Caco-2 (cell line): ENCODE measurements around the gene ADARB1. TPM values are rescaled to one million over a fixed set of nuclear protein-coding genes. Genes with fewer than 3 reads are reported as not detected.

Experiments
- BruUV-seq: library from RNA; stranded (reverse); fragments of 400-500 nt; replicated peaks from 2 replicates; lab custom pipeline; 2021; lab: Mats Ljungman, UMichigan
- CTCF ChIA-PET: fragments of 300-600 bp; sonication (Branson Sonifier 250); formaldehyde crosslinking; loops from one replicate; lab custom pipeline; 2022; ENCODE audit warnings: antibody characterized with exemption; lab: Charles Lee
- POLR2A ChIA-PET: fragments of 300-600 bp; sonication (Branson Sonifier 250); formaldehyde crosslinking; loops from one replicate; lab custom pipeline; 2022; ENCODE audit warnings: antibody characterized with exemption; lab: Charles Lee
- DNase-seq, 2 experiments: peaks; one replicate each; pipeline versions ENCODE4 v3.0.0 to v3.0.0-alpha.2; 2020 to 2022
- H3K27me3 ChIP-seq: replicated peaks from 2 replicates; pipeline ENCODE4 v1.6.0; 2011; ENCODE audit warnings: low read length; ENCODE audit not compliant: control insufficient read depth, insufficient read depth
- H3K36me3 ChIP-seq: 2 replicates; pipeline ENCODE4 v1.5.1; 2011; ENCODE audit warnings: low read length; ENCODE audit not compliant: control insufficient read depth, insufficient read depth
- H3K4me1 ChIP-seq: fragments of 250-450 bp; sonication (Bioruptor Pico); 2 replicates; pipeline ENCODE4 v1.5.1; 2020; ENCODE audit warnings: mild to moderate bottlenecking
- H3K4me3 ChIP-seq: 2 replicates; pipeline ENCODE4 v1.5.1; 2011; ENCODE audit warnings: low read depth, mild to moderate bottlenecking, control low read depth, low read length
- H3K9me3 ChIP-seq: fragments of 250-450 bp; sonication (Bioruptor Pico); 2 replicates; pipeline ENCODE4 v1.5.1; 2020; ENCODE audit warnings: mild to moderate bottlenecking, moderate library complexity
- H3K27ac Mint-ChIP-seq: one replicate; pipeline ENCODE4 v1.8.0; 2022; ENCODE audit warnings: mixed read lengths; ENCODE audit not compliant: unreplicated experiment
- H3K27me3 Mint-ChIP-seq: one replicate; pipeline ENCODE4 v1.8.0; 2022; ENCODE audit warnings: mixed read lengths; ENCODE audit not compliant: insufficient read depth, unreplicated experiment
- H3K36me3 Mint-ChIP-seq: one replicate; pipeline ENCODE4 v1.8.0; 2022; ENCODE audit warnings: mild to moderate bottlenecking, mixed read lengths; ENCODE audit not compliant: insufficient read depth, unreplicated experiment
- H3K4me1 Mint-ChIP-seq: one replicate; pipeline ENCODE4 v1.8.0; 2022; ENCODE audit warnings: low read depth, mixed read lengths; ENCODE audit not compliant: unreplicated experiment
- H3K4me3 Mint-ChIP-seq: one replicate; pipeline ENCODE4 v1.8.0; 2022; ENCODE audit warnings: mild to moderate bottlenecking, moderate library complexity, mixed read lengths; ENCODE audit not compliant: unreplicated experiment
- H3K9me3 Mint-ChIP-seq: one replicate; pipeline ENCODE4 v1.8.0; 2022; ENCODE audit warnings: mixed read lengths; ENCODE audit not compliant: unreplicated experiment
- intact Hi-C: fragments of 100-400 bp; cut with micrococcal nuclease; formaldehyde crosslinking; loops from one replicate; pipeline ENCODE4 v1.10.0; 2022; ENCODE audit not compliant: unreplicated experiment
- total RNA-seq: library from RNA; stranded (reverse); gene quantifications from 2 replicates; pipeline ENCODE4 v1.2.3, GENCODE V29; 2022
- TF ChIP-seq, protein P1 (sequence below), 2 experiments: fragments of 200-600 bp in 1 of 2; IDR thresholded peaks; 1 replicate in 1 of 2; 2 replicates in 1 of 2; pipeline versions ENCODE4 v1.5.1 to v1.8.0; 2011 to 2022; ENCODE audit warnings: antibody characterized with exemption in 1 of 2, control low read depth in 1 of 2, inconsistent platforms in 1 of 2, low read depth in 1 of 2, low read length in 1 of 2, mild to moderate bottlenecking in 1 of 2, moderate library complexity in 1 of 2; ENCODE audit not compliant: insufficient read depth in 1 of 2, severe bottlenecking in 1 of 2, unreplicated experiment in 1 of 2

Gene ADARB1
- total RNA-seq, 1 experiment from 2014 or later, result 25.4 TPM

DNA sequence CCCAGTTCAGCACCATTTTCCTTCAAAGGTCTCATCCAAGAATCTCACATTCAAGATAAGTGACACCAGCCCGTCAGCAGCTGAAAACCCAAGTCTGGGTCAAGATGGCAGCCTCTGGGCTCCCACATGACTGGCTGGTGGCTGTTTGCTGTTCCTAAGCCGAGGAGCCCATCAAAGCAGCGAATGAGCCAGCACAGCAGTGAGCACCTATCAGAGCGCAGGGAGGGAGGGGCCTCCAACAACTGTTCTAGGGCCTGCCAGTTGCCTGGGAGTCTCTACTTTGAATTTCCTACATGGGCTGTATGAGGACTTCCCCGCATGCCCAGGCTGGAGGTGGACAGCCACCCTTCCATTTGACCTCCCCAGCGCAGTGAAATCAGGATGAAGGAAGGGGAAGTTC, 102.7 kb downstream of the ADARB1 start:
- intact Hi-C loops, result no loop called here
- no TSS peak for BruUV-seq
- Mint-ChIP-seq H3K36me3 (peaks cover 9% of the 10 kb centered on the region), H3K9me3 (no peaks in the 10 kb centered on the region), H3K27me3 (no peaks in the 10 kb centered on the region), H3K4me1 (no peaks in the 10 kb centered on the region), H3K4me3 (no peak overlapping the region), H3K27ac (no peak overlapping the region)
- ChIA-PET CTCF (no interaction called here), POLR2A (no interaction called here)
- Histone ChIP-seq H3K27me3 (no peaks in the 10 kb centered on the region), H3K9me3 (no peaks in the 10 kb centered on the region), H3K4me3 (no peak overlapping the region), H3K36me3 (no peaks in the 10 kb centered on the region), H3K4me1 (no peaks in the 10 kb centered on the region)
- TF ChIP-seq, protein P1, sequence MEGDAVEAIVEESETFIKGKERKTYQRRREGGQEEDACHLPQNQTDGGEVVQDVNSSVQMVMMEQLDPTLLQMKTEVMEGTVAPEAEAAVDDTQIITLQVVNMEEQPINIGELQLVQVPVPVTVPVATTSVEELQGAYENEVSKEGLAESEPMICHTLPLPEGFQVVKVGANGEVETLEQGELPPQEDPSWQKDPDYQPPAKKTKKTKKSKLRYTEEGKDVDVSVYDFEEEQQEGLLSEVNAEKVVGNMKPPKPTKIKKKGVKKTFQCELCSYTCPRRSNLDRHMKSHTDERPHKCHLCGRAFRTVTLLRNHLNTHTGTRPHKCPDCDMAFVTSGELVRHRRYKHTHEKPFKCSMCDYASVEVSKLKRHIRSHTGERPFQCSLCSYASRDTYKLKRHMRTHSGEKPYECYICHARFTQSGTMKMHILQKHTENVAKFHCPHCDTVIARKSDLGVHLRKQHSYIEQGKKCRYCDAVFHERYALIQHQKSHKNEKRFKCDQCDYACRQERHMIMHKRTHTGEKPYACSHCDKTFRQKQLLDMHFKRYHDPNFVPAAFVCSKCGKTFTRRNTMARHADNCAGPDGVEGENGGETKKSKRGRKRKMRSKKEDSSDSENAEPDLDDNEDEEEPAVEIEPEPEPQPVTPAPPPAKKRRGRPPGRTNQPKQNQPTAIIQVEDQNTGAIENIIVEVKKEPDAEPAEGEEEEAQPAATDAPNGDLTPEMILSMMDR (IDR thresholded peaks at IDR 0.05; ENCODE audit: insufficient read depth in 1 of 2, low read depth in 1 of 2, low read length in 1 of 2, severe bottlenecking in 1 of 2, unreplicated experiment in 1 of 2), result no peak
- DNase-seq, result no peak

DNA sequence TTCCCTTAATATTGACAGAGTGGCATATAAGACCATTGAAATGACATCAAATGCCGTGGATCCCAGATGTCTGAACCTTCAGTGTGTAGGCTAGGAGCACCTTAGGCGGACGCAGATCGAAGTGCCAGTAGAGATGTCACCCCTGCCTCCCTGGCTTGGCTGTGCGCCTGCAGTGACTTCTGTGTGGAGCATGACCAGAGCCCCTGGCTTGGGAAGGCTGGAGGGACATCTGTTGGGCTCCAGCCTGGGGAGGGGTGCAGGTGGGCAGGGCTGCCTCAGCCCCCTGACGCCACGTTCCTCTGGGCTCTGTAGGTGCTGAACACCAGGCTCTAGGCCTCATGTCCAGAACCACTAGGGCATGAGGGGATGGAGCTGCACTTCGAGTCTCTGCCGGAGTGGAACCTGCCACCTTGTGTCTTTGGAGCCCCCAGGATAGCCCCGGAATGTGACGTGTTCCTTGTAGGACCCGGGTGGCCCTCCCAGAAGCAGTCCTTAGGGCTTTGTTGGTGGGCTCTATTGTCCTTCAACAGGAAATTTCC, 103.8 kb downstream of the ADARB1 start:
- Mint-ChIP-seq H3K4me3 (no peak overlapping the region), H3K36me3 (peaks cover 9% of the 10 kb centered on the region), H3K4me1 (no peaks in the 10 kb centered on the region), H3K27ac (no peak overlapping the region), H3K27me3 (no peaks in the 10 kb centered on the region), H3K9me3 (no peaks in the 10 kb centered on the region)
- no peaks in the 10 kb centered on the region for H3K4me1 ChIP-seq
- no peak for DNase-seq
- ChIA-PET POLR2A (no interaction called here), CTCF (no interaction called here)
- no peaks in the 10 kb centered on the region for H3K36me3 ChIP-seq
- no peaks in the 10 kb centered on the region for H3K27me3 ChIP-seq
- BruUV-seq, result no TSS peak
- TF ChIP-seq, protein P1 (IDR thresholded peaks at IDR 0.05; ENCODE audit: insufficient read depth in 1 of 2, low read depth in 1 of 2, low read length in 1 of 2, severe bottlenecking in 1 of 2, unreplicated experiment in 1 of 2), result no peak
- intact Hi-C loops, result no loop called here
- no peaks in the 10 kb centered on the region for H3K9me3 ChIP-seq
- no peak overlapping the region for H3K4me3 ChIP-seq

DNA sequence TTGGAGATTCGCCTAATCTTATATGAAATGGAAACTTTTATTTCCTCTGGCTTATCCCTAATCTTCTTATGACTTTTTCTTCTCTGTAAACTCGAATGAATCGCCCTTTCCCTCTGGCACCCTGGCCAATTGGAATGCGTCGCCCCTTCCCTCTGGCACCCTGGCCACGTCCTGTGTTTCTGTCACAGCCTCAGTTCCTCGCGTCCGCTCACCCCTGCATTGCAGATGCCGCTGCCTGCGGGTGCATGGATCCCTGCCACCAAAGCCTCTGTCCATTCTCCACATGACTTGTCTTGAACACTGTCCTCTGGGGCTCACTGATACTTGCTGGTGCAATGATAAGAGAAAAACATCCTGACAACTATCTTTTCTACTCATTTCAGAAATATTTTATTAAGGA, 104.6 kb downstream of the ADARB1 start:
- DNase-seq, result no peak
- Histone ChIP-seq H3K4me1 (no peaks in the 10 kb centered on the region), H3K27me3 (no peaks in the 10 kb centered on the region), H3K4me3 (no peak overlapping the region), H3K36me3 (no peaks in the 10 kb centered on the region), H3K9me3 (no peaks in the 10 kb centered on the region)
- H3K36me3 Mint-ChIP-seq, result peaks cover 9% of the 10 kb centered on the region
- no peaks in the 10 kb centered on the region for H3K27me3 Mint-ChIP-seq
- ChIA-PET CTCF (no interaction called here), POLR2A (no interaction called here)
- TF ChIP-seq, protein P1 (IDR thresholded peaks at IDR 0.05; ENCODE audit: insufficient read depth in 1 of 2, low read depth in 1 of 2, low read length in 1 of 2, severe bottlenecking in 1 of 2, unreplicated experiment in 1 of 2), result no peak
- no peak overlapping the region for H3K4me3 Mint-ChIP-seq
- BruUV-seq, result no TSS peak
- intact Hi-C loops, result no loop called here
- no peaks in the 10 kb centered on the region for H3K4me1 Mint-ChIP-seq
- no peaks in the 10 kb centered on the region for H3K9me3 Mint-ChIP-seq
- no peak overlapping the region for H3K27ac Mint-ChIP-seq
